Thyroid gland (tissue), 4 donors: ENCODE data around the gene EIF4G1.

Experiments
- POLR2A ChIP-seq, 2 donors: fragments of 450-650 bp; IDR thresholded peaks; one replicate each; pipeline ENCODE4 v1.6.1; 2017; ENCODE audit warnings: antibody characterized with exemption in 2 of 2, mild to moderate bottlenecking in 2 of 2, moderate library complexity in 1 of 2
- TF ChIP-seq, protein P1 (sequence below), 6 experiments: fragments of 200-600 bp in 3 of 6; fragments of 450-650 bp in 3 of 6; sonication (generic) in 3 of 6; IDR thresholded peaks; one replicate each; pipeline ENCODE4 v1.5.1; 2016 to 2019; ENCODE audit warnings: antibody characterized with exemption in 6 of 6, mild to moderate bottlenecking in 2 of 6, inconsistent platforms in 1 of 6, moderate library complexity in 1 of 6

DNA sequence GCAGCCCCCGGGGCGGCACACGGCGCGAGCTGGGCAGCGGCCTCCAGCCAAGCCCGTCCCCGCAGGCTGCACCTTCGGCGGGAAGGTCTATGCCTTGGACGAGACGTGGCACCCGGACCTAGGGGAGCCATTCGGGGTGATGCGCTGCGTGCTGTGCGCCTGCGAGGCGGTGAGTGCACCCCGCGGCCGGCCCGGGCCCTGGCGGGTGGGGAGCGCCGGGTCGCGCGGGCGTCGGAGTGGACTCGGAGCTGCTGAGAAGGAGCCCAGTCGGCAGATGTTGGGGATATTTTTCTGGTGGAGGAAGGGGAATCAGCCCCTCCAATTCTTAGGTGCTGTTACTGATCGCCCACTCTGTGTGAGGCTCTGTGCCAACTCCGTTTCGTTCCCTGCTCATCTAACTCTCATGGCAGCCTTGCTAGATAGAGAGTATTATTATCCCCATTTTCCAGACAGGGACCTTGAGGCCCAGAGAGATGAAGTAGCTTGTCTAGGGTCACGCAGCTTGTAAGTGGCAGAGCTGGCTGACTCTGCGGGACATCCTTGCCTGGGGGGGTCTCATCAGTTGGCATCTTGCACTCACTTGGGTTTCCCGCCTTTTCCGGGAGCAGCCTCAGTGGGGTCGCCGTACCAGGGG is 66.3 kb downstream of the EIF4G1 start:
- TF ChIP-seq, protein P1, sequence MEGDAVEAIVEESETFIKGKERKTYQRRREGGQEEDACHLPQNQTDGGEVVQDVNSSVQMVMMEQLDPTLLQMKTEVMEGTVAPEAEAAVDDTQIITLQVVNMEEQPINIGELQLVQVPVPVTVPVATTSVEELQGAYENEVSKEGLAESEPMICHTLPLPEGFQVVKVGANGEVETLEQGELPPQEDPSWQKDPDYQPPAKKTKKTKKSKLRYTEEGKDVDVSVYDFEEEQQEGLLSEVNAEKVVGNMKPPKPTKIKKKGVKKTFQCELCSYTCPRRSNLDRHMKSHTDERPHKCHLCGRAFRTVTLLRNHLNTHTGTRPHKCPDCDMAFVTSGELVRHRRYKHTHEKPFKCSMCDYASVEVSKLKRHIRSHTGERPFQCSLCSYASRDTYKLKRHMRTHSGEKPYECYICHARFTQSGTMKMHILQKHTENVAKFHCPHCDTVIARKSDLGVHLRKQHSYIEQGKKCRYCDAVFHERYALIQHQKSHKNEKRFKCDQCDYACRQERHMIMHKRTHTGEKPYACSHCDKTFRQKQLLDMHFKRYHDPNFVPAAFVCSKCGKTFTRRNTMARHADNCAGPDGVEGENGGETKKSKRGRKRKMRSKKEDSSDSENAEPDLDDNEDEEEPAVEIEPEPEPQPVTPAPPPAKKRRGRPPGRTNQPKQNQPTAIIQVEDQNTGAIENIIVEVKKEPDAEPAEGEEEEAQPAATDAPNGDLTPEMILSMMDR (IDR thresholded peaks at IDR 0.05): no peak
- no peak for TF ChIP-seq POLR2A (IDR thresholded peaks at IDR 0.05)
